Lower lobe of right lung (tissue), 2 donors: Measurements from ENCODE around the gene CYP3A4. TPM values are rescaled to one million over a fixed set of nuclear protein-coding genes. Genes with fewer than 3 reads are reported as not detected.
"Not testable (repeated sequence)": the region's sequence is repeated elsewhere in the genome, so short reads cannot be mapped to it uniquely, and the experiment has no call there.

Experiments used
- ATAC-seq, 2 donors: fragments of 200-7000 bp; cut with Tn5 transposase; one replicate each; pipeline ENCODE4 v1.9.1; 2020 to 2022; ENCODE audit warnings: mild to moderate bottlenecking in 2 of 2, moderate library complexity in 2 of 2
- DNase-seq: peaks from one replicate; pipeline ENCODE4 v3.0.0-alpha.2; 2020
- H3K27ac ChIP-seq: fragments of 200-600 bp; one replicate; pipeline ENCODE4 v1.8.0; 2022
- H3K27me3 ChIP-seq: fragments of 200-600 bp; one replicate; pipeline ENCODE4 v1.8.0; 2022; ENCODE audit warnings: low read depth
- H3K36me3 ChIP-seq: fragments of 200-600 bp; one replicate; pipeline ENCODE4 v1.8.0; 2022; ENCODE audit warnings: mild to moderate bottlenecking
- H3K4me1 ChIP-seq: fragments of 200-600 bp; one replicate; pipeline ENCODE4 v1.8.0; 2022
- H3K4me3 ChIP-seq: fragments of 200-600 bp; one replicate; pipeline ENCODE4 v1.8.0; 2022; ENCODE audit warnings: mild to moderate bottlenecking
- H3K9me3 ChIP-seq: fragments of 200-600 bp; one replicate; pipeline ENCODE4 v1.8.0; 2022
- CTCF ChIP-seq: fragments of 200-600 bp; IDR thresholded peaks from one replicate; pipeline ENCODE4 v1.8.0; 2022; ENCODE audit warnings: antibody characterized with exemption, mild to moderate bottlenecking
- intact Hi-C: fragments of 100-400 bp; cut with DNase I; formaldehyde crosslinking; loops from one replicate; pipeline ENCODE4 v1.11.0; 2022
- total RNA-seq: library from RNA; stranded (reverse); fragmentation: NEBNext Ultra II Directional; extraction: Animal tissue kit (Norgen Biotek cat#: 25700); gene quantifications from one replicate; pipeline ENCODE4 v1.2.1, GENCODE V29; 2021
- donor health status: DM: no; HTN: yes; CAD: no; lungs with severe emphysema.

The CYP3A4 gene
- total RNA-seq, 1 donor from 2014 or later = not detected

- H3K27ac ChIP-seq = peak overlapping the region; percentile 6
Measured at GRCh38 chr7:99729486-99730237, 54.3 kb downstream of the CYP3A4 start.

GRCh38 chr7:99728615-99729014, 55.4 kb downstream of the CYP3A4 start:
- TF ChIP-seq CTCF = no peak
- peaks cover 11% of the 10 kb centered on the region for H3K4me1 ChIP-seq
- ATAC-seq = no peak
- H3K4me3 ChIP-seq = no peak overlapping the region
- H3K27me3 ChIP-seq = no peaks in the 10 kb centered on the region
- H3K9me3 ChIP-seq = no peaks in the 10 kb centered on the region
- no peak for DNase-seq
- no peaks in the 10 kb centered on the region for H3K36me3 ChIP-seq
- no peak overlapping the region for H3K27ac ChIP-seq
- intact Hi-C loops = no loop called here

More at GRCh38 chr7:99729486-99730237, 54.3 kb downstream of the CYP3A4 start:
- intact Hi-C loops = no loop called here
- ATAC-seq = peak in 1 of 2 donors; percentile 62
- H3K27me3 ChIP-seq = no peaks in the 10 kb centered on the region
- DNase-seq = no peak
- TF ChIP-seq CTCF = no peak
- H3K36me3 ChIP-seq = no peaks in the 10 kb centered on the region
- no peaks in the 10 kb centered on the region for H3K9me3 ChIP-seq
- no peak overlapping the region for H3K4me3 ChIP-seq
- H3K4me1 ChIP-seq = peaks cover 11% of the 10 kb centered on the region

GRCh38 chr7:99723201-99723600, 60.8 kb downstream of the CYP3A4 start:
- DNase-seq, H3K27me3 ChIP-seq, H3K27ac ChIP-seq, H3K36me3 ChIP-seq, H3K9me3 ChIP-seq, H3K4me3 ChIP-seq, intact Hi-C loops, H3K4me1 ChIP-seq, ATAC-seq: not testable (repeated sequence)

GRCh38 chr7:99720800-99721595, 63.0 kb downstream of the CYP3A4 start:
- Histone ChIP-seq H3K4me3 (no peak overlapping the region), H3K27me3 (no peaks in the 10 kb centered on the region), H3K36me3 (no peaks in the 10 kb centered on the region), H3K27ac (no peak overlapping the region), H3K4me1 (no peaks in the 10 kb centered on the region), H3K9me3 (no peaks in the 10 kb centered on the region)
- DNase-seq (no peak), ATAC-seq (no peak)
- intact Hi-C loops = no loop called here
- no peak for TF ChIP-seq CTCF

- no peaks in the 10 kb centered on the region for H3K36me3 ChIP-seq
- H3K4me1 ChIP-seq = no peaks in the 10 kb centered on the region
- H3K9me3 ChIP-seq = no peaks in the 10 kb centered on the region
- no peaks in the 10 kb centered on the region for H3K27me3 ChIP-seq
- no peak for ATAC-seq
- no peak for DNase-seq
- intact Hi-C loops = no loop called here
- no peak overlapping the region for H3K27ac ChIP-seq
- no peak overlapping the region for H3K4me3 ChIP-seq
- no peak for TF ChIP-seq CTCF
Measured at GRCh38 chr7:99719996-99720769, 63.8 kb downstream of the CYP3A4 start.
